HG02798 (cell line): ENCODE results near the gene DCXR.
A peak's percentile ranks its signal among the peaks of the same experiment; 100 is the strongest.

Experiments
- ATAC-seq: cut with Tn5 transposase; IDR thresholded peaks from one replicate; pipeline ENCODE4 v1.9.1; 2021; ENCODE audit warnings: mild to moderate bottlenecking; ENCODE audit not compliant: unreplicated experiment, poor library complexity

Gene DCXR

DNA sequence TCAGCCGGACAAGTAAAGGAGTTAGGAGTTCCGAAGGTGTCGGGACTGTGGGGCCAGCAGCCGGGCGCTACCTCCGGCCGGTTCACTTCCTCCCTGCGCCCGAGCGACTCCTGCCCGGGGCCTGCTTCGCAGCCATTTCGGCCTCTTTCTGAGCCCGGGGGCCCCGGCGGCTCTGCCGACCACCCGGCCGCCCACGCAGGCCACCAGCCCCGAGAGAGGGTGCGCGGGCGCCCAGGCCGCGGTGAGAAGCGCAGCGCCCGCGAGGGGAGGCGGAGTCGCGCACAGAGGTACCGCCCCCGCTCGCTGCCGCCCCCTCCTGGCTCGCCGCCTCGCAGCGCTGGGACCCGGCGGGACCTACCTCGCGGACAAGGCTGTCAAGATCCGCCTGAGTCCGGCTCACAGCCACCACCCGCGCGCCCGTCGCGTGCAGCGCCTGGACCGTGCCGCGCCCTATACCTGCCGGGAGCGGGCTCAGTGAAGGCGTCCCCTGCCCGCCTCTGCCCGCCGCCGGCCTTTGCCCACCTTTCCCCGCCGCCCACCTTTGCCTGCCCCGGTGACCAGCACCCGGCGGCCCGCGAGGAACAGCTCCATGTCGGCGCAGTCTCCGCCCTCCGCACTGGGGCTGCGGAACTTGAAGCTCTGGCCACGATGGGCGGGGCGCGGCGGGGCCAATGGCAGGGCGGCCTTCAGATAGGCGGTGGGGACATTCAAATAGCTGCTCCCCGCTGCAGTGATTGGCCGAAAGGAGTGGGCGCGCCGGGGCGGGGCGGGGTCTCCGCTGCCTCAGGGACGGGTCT lies at the start of gene DCXR:
DCXR (minus strand) TSS at position 606 of the 797 bp plus-strand sequence; CDS start at position 591, 15 bp downstream.
- peak; percentile 87 for ATAC-seq

- no peak for ATAC-seq
These were observed 48.7 kb upstream of the DCXR start for GRCh38 chr17:82085931-82086764.

GRCh38 chr17:82085031-82085861 lies 47.7 kb upstream of the DCXR start:
- no peak for ATAC-seq

- ATAC-seq: no peak
These were observed 47.0 kb upstream of the DCXR start for GRCh38 chr17:82084373-82085030.

DNA sequence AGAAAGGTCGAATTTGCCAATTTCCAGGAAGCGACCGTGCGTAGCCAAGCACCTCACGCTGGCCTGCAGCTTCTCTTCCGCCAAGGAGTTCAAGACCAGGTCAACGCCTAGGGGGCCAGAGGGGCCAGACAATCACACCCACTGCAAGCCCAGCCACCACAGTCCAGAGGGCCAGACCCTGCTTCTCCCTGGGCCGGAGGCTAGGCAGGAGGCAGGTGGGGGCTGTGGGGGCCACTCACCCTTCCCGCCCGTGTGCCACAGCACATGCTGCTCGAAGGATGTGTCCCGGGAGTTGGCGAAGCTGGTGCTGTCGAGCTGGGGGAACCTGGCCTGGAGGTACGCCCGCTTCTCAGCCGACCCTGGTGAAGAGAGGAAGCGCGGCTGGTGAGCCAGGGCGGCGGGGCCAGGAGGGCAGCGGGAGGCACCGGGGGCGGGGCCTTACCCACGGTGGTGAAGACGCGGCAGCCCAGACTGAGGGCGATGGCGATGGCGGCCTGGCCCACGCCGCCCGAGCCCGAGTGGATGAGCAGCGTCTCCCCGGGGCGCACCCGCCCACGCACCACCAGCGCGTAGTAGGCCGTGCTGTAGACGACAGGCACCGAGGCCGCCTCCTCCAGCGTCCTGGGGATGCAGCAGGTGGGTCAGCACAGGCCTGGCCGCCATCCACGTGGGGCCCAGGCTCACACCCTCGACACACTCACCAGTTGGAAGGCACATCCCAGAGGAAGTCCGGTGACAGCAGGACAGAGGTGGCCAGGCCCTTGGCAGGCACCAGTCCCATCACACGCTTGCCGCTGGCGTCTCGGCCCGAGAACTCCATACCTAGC lies 46.2 kb upstream of the DCXR start:
- ATAC-seq: no peak

GRCh38 chr17:82083009-82083408 lies 45.5 kb upstream of the DCXR start:
- no peak for ATAC-seq

GRCh38 chr17:82082456-82082855 lies 45.0 kb upstream of the DCXR start:
- no peak for ATAC-seq

- ATAC-seq: no peak
These were observed 44.5 kb upstream of the DCXR start for GRCh38 chr17:82081966-82082365.

DNA sequence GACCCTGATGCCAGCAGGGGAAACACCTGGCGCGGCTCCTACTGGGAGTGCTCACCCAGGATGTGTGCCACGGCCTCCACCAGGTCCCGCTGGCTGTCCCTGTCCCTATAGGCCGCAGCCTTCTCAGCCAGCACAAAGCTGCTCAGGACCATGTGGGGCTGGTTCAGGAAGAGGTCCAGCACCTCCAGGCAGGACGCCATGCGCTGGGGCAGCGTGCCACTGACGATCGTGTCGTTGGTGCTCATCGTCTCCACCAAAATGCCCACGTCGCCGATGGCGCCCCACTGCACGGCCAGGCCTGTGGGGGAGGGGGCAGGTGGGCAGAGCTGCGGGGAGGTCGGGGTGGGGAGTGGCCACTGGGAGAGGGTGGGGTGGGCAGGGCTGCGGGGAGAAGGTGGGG lies 44.0 kb upstream of the DCXR start:
- no peak for ATAC-seq

- no peak for ATAC-seq
These were observed 43.4 kb upstream of the DCXR start for GRCh38 chr17:82080789-82081464.

GRCh38 chr17:82080048-82080788 lies 42.7 kb upstream of the DCXR start:
- no peak for ATAC-seq

DNA sequence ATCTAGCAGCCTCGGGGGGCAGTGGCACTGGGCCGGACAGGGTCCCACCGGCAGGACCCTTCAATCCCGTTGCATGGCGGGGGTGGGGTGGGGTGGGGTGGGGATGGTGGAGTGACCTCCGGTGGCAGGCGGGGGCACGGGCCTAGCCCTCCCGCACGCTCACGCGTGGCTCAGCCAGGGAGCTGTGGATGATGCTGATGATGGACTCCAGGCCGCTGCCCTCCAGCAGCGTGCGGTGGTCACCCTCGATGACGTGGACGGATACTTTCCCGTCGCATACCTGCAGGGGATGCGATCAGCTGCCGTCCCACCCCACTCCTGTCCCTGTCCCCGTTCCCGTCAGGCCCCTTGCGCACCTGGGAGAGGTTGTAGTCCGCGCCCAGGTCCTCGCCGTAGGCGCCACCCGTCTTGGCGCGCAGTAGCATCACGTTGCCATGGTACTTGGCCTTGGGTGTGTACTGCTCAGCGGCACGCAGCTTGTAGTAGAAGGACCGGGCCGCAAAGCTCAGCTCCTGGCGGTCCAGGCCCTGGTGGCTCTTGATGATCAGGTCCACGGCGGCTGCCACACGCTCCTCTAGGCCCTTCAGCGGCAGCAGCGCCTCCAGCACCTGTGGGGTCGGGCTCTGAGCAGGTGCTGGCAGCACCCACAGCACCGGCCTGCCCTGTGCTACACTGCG lies 41.6 kb upstream of the DCXR start:
- no peak for ATAC-seq

- no peak for ATAC-seq
These were observed 40.9 kb upstream of the DCXR start for GRCh38 chr17:82078433-82078832.

DNA sequence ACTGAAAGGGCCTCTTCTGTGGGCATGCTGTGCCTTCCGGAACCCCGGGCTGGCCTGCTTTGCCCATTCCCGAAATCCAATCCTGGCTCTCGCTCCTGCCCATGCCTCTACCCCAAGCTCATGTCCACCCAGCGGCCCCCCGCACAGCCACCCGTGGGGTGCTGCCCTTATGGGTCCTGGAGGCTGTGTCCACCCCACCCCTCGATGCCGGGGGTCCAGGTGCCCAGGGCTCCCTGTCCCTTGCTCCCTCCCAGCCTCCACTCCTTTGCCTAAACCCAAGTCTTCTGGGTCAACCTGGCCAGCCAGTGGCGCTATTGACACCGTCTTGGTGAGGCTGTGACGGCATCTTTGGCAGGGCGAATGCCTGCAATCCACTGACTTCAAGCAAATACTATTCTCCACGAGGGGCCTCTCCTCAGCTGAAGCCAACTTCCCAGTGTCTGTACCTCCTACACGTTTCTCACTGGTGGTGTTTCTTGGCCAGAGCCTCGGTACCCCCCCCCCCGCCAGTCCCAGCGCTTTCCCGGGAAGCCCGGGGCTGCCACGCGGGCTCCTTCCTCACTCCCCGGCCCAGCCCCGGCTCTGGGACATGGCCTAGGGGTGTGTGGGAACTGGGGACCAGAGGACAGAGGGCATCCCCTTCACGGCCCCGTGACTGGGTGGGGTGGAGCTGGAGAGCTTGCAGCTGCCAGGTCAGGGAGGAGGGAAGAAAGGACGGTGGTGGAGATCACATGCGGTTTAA lies 40.3 kb upstream of the DCXR start:
- ATAC-seq: no peak

DNA sequence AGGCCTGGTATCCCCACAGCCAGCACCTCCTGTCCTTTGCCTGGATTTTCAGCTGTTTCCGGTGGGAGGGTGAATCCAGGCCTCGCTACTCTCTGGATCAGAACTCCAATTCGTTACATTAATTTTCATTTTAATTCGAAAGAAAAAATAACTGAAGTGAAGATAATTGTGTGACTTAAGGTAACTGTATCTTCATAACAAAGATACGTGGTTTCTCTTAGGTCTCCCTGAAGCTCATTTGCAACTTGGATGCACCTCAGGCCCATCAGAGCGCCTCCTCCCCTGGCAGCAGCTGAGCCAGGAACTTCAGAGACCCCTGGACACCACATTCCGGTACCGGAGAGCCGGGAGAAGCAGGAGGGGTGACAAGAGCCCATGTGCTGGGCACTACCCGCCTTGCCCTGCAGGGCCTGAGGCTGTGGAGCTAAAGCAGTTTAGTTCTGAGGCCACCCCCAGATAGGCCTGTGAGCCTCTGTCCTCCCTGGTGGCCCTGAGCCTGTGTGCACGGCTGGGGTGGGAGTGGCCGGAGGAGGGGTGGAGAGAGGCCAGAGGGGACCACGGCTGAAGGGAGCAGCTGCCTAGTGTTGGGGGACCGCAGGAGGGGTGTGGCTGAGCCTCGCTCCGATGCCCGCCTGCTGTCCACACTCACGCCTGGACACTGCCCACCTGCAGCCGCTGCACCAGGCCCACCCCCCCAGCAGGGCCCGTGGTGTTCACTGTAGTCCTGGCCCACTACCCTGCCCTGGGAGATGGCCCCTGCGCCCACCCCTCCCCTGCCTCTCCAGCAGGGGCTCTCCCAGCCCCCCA lies 39.5 kb upstream of the DCXR start:
- no peak for ATAC-seq
